GM19468 (cell line): ENCODE data around the gene AKIP1.
"Not testable (repeated sequence)": the region's sequence is repeated elsewhere in the genome, so short reads cannot be mapped to it uniquely, and the experiment has no call there.

ENCODE experiments used
- ATAC-seq: cut with Tn5 transposase; IDR thresholded peaks from one replicate; pipeline ENCODE4 v1.9.1; 2021; ENCODE audit warnings: mild to moderate bottlenecking, moderate library complexity, moderate number of reproducible peaks; ENCODE audit not compliant: unreplicated experiment; ENCODE audit errors: extremely low read depth

The AKIP1 gene

DNA sequence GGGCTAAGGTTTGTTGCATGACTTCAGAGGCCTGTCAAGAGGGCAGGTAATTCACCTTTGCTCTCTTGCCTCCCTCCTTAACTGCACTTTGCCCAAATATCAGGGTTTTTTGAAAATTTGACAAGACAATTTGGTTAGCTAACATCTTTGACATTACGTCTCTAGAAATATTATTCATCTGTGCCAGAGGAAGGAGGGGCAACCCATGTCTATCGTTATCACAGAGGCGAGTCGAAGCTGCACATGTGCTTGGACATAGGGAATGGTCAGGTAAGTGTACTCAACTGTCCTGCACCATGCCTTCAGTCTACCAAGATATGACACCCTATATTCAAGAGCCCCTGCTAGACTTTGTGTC is 3.7 kb downstream of the AKIP1 start:
- ATAC-seq = no peak

GRCh38 chr11:8917157-8917825 is 6.3 kb downstream of the AKIP1 start:
- no peak for ATAC-seq

- ATAC-seq = no peak
Measured at GRCh38 chr11:8922691-8923090, 11.7 kb downstream of the AKIP1 start.

DNA sequence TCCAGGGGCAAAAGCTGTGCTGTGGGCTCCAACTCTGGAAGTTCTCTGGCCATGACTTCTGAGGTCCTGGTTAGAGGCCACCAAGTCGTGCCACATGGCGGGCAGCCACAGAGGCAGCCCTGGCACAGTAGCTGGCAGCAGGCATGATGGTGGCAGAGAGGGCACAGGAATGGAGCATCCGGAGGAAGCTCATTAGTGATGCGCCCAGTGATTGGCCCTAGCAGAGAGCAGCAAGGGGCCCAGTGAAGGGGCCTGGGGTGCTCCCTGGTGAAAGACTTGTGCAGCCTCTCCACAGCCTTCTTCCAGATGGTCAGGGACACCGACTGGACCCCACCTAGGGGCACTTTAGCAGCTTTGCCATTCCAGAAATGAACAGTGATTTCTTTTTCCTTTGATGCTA is 14.7 kb downstream of the AKIP1 start:
- no peak for ATAC-seq

DNA sequence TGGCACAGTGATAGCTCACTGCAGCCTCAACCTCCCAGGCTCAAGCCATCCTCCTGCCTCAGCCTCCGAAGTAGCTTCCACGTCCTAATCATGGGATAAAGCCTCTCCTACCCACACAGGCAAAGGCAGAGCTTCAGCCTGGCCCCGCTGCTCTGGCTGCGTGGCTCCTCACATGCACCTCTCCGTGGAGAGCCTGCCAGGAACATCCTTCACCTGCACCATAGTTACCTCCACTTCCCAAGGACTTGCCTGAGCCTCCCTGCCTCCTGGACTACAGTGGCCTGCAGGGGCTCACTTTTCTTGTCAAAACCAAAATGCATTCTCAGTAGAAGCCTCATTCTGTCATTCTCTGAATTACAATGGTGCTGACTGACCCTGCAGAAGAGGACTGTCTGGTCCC is 15.2 kb downstream of the AKIP1 start:
- ATAC-seq = no peak

- no peak for ATAC-seq
Measured at GRCh38 chr11:8927233-8927632, 16.2 kb downstream of the AKIP1 start.

GRCh38 chr11:8928205-8928604 is 17.2 kb downstream of the AKIP1 start:
- ATAC-seq = no peak

GRCh38 chr11:8928981-8929615 is 18.1 kb downstream of the AKIP1 start:
- ATAC-seq = no peak

GRCh38 chr11:8930456-8931175 is 19.6 kb downstream of the AKIP1 start:
- ATAC-seq = no peak

GRCh38 chr11:8932564-8933180 is 21.7 kb downstream of the AKIP1 start, which contains the start of gene C11orf16:
Gene C11orf16, minus strand, starts transcription at chr11:8932947. Its CDS starts 639 bp downstream, at chr11:8932308.
- no peak for ATAC-seq

GRCh38 chr11:8933931-8934330 is 22.9 kb downstream of the AKIP1 start:
- no peak for ATAC-seq

GRCh38 chr11:8934742-8935488 is 23.9 kb downstream of the AKIP1 start:
- no peak for ATAC-seq

DNA sequence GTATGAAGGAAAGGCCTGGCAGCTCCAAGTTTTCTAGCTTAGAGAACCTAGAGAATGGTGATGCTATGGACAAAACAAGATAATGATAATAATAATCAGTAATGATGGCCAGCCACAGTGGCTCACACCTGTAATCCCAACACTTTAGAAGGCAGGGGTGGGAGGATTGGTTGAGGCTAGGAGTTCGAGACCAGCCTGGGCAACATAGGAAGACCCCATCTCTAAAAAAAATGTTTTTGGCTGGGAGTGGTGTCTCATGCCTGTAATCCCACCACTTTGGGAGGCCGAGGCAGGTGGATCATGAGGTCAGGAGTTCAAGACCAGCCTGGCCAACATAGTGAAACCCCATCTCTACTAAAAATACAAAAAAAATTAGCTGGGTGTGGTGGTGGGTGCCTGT is 24.8 kb downstream of the AKIP1 start:
- not testable (repeated sequence) for ATAC-seq

DNA sequence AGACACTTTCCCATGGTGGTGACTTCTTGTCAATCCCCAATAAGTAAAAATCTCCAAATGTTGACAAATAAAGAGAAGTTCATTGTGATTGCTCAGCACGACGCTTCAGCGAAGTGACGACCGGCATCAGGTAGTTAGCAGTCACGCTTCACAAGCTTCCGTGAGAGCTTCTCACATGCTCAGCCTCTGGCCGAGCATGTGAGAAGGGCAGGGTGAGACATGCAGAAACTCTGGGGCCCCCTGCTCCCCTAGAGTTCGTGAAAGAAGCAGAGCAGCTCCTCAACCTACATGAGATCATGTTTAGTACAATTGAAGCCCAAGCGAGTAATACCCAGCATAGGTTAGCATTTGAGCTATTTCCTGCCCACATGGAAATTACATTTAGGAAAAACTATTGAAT is 26.2 kb downstream of the AKIP1 start:
- no peak for ATAC-seq

DNA sequence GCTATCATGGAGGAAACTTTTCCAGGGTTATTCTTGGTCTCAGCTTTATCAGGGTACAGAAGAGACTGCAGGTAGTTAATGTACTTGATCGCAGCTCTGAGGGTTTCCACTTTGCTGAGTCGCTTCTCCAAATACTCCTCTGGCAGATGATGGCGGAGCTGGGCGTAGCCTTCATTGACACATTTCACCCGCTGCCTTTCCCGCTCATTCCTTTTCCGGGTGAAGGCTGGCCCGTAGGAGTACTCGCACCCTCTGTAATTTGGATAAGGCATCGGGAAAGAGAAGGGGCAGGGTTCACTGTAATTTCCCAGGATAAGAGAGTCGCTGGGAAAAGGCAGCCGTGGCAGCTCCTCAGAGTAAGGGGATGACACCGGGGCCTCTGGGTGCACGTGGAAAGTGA is 26.7 kb downstream of the AKIP1 start:
- ATAC-seq = no peak

GRCh38 chr11:8941341-8942103 is 30.5 kb downstream of the AKIP1 start:
- no peak for ATAC-seq

DNA sequence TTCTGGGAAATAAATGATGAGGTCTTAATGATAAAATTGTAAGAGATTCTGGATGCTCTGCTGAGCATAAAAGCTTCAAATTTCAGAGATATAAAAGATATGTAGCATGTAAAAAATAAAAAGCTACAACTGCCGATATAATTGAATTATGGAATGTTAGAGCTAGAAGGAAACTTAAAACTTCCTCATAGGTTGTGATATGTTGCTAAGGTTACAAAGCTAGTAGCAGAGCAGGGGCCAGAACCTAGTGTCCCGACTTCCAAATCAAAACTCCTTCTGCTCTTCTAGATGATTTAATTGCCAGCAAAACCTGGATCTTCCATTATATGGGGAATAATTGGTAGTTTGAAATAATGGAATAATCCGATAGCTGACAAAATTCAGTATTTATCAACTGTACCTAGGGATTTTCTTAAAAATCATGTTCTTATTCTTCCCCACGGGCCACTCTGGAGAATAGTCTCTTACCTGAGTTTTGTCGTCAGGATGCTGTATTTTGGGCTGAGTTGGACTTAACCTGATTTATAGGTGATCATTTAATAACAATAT is 31.6 kb downstream of the AKIP1 start, which contains the start of gene ASCL3:
Gene ASCL3 (minus strand): TSS at position 499 of the 549 bp plus-strand sequence. CDS start 4,855 bp downstream, outside the sequence.
- no peak for ATAC-seq

GRCh38 chr11:8947230-8947943 is 36.4 kb downstream of the AKIP1 start:
- no peak for ATAC-seq

DNA sequence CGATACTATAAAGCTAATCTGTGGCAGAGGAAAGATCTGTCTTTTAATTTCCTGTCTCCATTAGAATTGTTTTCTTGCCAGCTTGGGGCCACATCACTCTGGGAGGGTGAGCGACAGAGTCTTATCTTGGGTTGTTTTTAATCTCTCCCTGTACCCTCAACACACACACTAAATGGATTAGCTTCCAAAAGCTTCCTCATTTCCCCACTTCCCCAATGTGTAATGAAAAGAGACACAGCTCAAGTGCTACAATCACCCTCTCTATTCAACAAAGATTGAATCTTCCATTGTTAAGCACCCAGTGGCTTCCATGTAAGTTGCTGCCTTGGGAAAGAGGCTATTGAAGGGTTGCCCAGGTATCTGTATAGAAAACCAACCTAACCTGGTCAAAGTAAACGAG is 37.9 kb downstream of the AKIP1 start:
- no peak for ATAC-seq
